Measurements from ENCODE around the gene RPL37A.
A peak's percentile ranks its signal among the peaks of the same experiment; 100 is the strongest.

Gene RPL37A

GRCh38 chr2:216491793-216492596 is 6.6 kb upstream of the RPL37A start:
- peak in 1 of 3 experiments; percentile 25 for DNase-seq

GRCh38 chr2:216492597-216493333 is 5.9 kb upstream of the RPL37A start:
- no peak for DNase-seq

DNA sequence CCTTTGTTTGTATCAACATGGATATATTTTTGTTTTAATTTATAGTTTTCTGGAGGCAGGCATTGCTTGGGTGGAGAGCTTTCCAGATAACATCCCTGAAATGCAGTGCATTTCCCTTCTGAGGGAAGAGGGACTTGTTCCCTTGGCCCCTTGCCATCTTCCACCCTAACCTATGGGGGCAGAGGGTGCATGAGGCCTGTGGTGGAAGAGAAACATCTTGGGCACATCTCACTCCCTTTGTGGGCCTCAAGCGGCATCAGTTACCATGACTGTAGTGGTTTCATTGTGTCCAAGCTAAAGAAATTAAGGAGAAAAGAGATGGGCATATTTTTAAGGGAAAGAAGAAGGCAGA is 5.3 kb upstream of the RPL37A start:
- DNase-seq, result no peak

DNA sequence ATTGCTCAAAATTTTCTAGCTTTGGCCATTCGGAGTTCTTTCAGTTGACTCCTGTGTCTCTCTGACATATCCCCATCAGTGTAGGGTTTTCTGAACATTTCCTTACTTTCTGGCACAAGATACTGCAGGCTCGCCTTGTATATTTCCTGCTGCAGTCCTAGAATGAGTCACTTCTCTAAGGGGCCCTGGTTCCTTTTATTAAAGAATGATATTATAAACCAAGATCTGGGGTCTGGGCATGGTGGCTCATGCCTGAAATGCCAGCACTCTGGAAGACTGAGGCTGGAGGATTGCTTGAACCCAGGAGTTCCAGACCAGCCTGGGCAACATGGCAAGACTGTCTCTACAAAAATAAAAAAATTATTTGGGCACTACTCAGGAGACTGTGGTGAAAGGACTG is 3.0 kb upstream of the RPL37A start:
- no peak for DNase-seq

GRCh38 chr2:216497382-216498069 is 1.1 kb upstream of the RPL37A start:
- no peak for DNase-seq

DNA sequence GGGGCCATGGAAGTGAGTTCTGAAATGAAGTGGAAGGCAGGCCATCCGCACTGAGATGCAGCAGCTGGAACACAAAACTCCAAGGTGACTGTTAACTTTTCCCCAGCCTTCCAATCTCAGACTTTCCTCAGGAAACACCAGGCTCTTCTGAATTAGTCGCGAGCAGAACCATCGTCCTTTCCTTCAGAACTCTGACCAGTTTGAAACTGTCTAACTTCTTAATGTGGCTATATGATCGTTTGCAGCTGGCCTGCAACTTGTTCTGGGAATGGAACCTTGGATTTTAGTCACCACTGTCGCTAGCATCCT is 620 bp upstream of the RPL37A start:
- DNase-seq, result no peak

GRCh38 chr2:216499641-216500218 is 1.1 kb downstream of the RPL37A start:
- DNase-seq, result no peak

DNA sequence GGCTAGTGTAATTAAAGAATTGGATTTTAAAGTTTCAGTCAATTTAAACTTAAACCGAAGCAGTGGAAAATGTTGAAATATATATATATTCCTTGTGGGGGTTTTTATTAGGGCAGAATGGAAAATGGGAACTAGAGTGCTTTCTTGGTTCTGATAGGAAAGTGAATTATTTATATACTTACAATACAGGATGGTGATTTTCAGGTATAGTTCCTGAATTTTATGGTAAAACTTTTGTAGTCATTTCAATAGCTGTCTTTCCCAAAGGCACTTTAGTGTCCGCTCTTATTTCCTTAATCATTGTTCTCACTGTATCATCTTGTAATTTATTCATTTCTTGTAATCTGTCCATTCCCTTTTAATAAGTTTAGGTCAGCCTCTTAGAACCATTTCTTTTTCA is 1.9 kb downstream of the RPL37A start:
- no peak for DNase-seq

- DNase-seq, result no peak
Measured at GRCh38 chr2:216501854-216502253, 3.2 kb downstream of the RPL37A start.

DNA sequence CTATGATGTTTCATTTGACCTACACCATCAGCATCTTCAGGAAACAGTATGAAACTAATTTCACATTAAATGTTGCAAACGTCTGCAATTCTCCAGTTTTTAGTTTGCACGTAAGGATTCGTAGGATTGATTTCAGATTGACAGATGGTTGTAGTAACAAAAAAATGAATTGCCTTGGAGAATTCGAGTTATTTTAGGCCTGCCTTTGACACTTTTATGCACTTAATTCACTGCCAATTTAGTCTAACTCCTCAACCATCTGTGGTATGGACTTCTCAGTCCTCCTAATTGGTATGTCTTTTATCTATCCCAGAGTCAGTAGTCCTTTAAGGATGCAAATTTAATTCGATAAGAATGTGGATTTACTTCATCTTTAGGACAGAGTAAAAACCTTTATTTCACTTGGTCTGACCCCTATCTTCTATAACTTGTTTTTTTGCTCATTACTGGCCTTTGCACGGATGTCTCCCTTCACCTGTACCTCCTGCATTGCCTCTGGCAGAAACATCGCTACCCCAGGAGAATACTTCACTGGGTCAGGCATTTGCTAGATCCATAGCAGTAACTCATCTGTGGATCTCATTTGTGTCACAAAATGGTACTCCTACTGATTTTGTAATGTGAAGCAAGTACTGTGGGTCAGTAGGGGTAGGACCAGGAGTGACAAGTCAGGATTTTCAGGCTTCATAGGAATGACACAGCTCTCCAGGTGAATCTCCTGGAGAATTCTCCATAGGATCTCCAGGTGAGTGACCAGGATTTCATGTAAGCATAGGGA is 3.9 kb downstream of the RPL37A start:
- no peak for DNase-seq

DNA sequence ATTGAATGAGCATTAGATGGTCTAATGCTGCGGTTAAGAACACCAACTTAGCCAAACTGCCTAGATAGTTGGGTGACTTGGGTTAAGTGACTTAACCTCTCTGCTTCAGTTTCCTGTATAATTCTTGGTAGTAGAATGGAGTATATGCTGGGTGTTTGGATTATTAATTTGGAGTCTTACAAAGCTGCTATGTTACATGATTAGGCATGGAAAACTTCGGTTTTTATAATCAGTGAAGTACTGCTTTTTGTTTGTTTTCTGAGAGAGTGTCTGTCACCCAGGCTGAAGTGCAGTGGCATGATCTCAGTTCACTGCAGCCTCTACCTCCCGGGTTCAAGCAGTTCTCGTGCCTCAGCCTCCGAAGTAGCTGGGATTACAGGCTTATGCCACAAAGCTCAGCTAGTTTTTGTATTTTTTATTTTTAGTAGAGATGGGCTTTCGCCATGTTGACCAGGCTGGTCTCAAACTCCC is 4.5 kb downstream of the RPL37A start:
- DNase-seq, result no peak

GRCh38 chr2:216503697-216504375 is 5.2 kb downstream of the RPL37A start:
- no peak for DNase-seq

- DNase-seq, result no peak
Measured at GRCh38 chr2:216504376-216504762, 5.7 kb downstream of the RPL37A start.

GRCh38 chr2:216505133-216506106 is 6.8 kb downstream of the RPL37A start:
- no peak for DNase-seq

DNA sequence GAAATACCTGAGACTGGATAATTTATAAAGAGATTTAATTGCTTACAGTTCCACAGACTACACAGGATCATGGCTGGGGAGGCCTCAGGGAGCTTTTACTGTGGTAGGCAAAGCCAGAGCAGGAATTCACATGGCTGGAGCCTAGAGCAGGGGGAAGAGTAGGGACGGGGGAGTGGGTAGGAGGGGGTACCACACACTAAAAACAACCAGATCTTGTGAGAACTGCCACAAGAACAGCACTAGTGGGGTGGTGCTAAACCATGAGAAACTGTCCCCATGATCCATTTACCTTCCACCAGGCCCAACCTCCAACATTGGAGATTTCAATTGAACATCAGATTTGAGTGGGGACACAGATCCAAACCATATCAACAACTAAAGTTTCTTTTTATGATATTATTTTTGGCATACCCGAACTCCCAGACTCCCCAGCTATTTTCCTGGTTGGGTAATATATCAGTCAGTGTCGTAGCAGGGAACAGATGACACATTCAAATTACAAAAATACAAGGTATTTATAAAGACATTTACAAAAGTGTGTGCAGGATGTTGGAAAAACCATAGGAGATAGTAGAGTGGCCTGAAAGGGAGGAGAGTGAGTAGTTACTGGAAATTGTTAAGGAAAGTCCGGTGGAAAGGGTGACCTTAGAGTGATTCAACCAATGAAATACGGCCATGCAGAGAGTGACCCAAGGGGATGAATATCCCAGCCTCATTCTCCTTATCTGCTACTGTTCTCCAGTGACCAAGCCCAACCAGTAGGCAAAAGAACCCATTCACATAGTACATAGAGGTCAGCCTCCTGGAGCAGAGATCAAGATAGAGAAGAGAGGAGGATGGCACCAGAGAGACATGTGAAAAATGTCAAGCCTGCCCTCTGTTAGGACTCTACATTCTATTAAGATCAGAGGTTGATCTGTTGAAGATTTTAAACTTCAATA is 8.8 kb downstream of the RPL37A start:
- no peak for DNase-seq

- no peak for DNase-seq
Measured at GRCh38 chr2:216508229-216508628, 9.6 kb downstream of the RPL37A start.

GRCh38 chr2:216516730-216517350 is 18.2 kb downstream of the RPL37A start:
- DNase-seq, result peak; percentile 11 to 75 (median 19)

GRCh38 chr2:216517447-216518225 is 19.0 kb downstream of the RPL37A start:
- DNase-seq, result no peak
